Measurements from ENCODE around the gene NUP98.

NUP98 gene

GRCh38 chr11:3797329-3798090 is at the start of gene NUP98:
Gene NUP98, minus strand, starts transcription at chr11:3797554. Its CDS starts 15,437 bp downstream, at chr11:3782117.
- peak; percentile 100 for DNase-seq (ENCODE audit: low read depth)

- no peak for DNase-seq (ENCODE audit: low read depth)
Observed at GRCh38 chr11:3845670-3846069, 48.3 kb upstream of the NUP98 start.

- no peak for DNase-seq (ENCODE audit: low read depth)
Observed at GRCh38 chr11:3845246-3845645, 47.9 kb upstream of the NUP98 start.

- no peak for DNase-seq (ENCODE audit: low read depth)
Observed at GRCh38 chr11:3843326-3843725, 46.0 kb upstream of the NUP98 start.

- DNase-seq (ENCODE audit: low read depth) = peak; percentile 88
Observed at GRCh38 chr11:3841426-3842350, 44.3 kb upstream of the NUP98 start.

- DNase-seq (ENCODE audit: low read depth) = peak; percentile 83
Observed at GRCh38 chr11:3840870-3841425, 43.6 kb upstream of the NUP98 start, which contains the start of gene RHOG. Gene RHOG, minus strand, starts transcription at chr11:3840959. Its CDS starts 12,821 bp downstream, at chr11:3828138.

GRCh38 chr11:3840004-3840869 is 42.9 kb upstream of the NUP98 start:
- no peak for DNase-seq (ENCODE audit: low read depth)

GRCh38 chr11:3838504-3838903 is 41.1 kb upstream of the NUP98 start:
- DNase-seq (ENCODE audit: low read depth) = no peak

GRCh38 chr11:3837793-3838192 is 40.4 kb upstream of the NUP98 start:
- DNase-seq (ENCODE audit: low read depth) = peak; percentile 36

- no peak for DNase-seq (ENCODE audit: low read depth)
Observed at GRCh38 chr11:3836903-3837302, 39.5 kb upstream of the NUP98 start.

GRCh38 chr11:3835751-3836150 is 38.4 kb upstream of the NUP98 start:
- DNase-seq (ENCODE audit: low read depth) = no peak

GRCh38 chr11:3834664-3835461 is 37.5 kb upstream of the NUP98 start:
- DNase-seq (ENCODE audit: low read depth) = peak; percentile 19

GRCh38 chr11:3834349-3834663 is 37.0 kb upstream of the NUP98 start:
- DNase-seq (ENCODE audit: low read depth) = no peak

GRCh38 chr11:3833449-3833848 is 36.1 kb upstream of the NUP98 start:
- no peak for DNase-seq (ENCODE audit: low read depth)

GRCh38 chr11:3832816-3833215 is 35.5 kb upstream of the NUP98 start:
- no peak for DNase-seq (ENCODE audit: low read depth)

GRCh38 chr11:3831378-3832239 is 34.3 kb upstream of the NUP98 start:
- peak; percentile 25 for DNase-seq (ENCODE audit: low read depth)

- no peak for DNase-seq (ENCODE audit: low read depth)
Observed at GRCh38 chr11:3830730-3831129, 33.4 kb upstream of the NUP98 start.

GRCh38 chr11:3830088-3830487 is 32.7 kb upstream of the NUP98 start:
- DNase-seq (ENCODE audit: low read depth) = no peak

GRCh38 chr11:3827434-3828186 is 30.3 kb upstream of the NUP98 start:
- DNase-seq (ENCODE audit: low read depth) = no peak
